Middle frontal gyrus (tissue), 1 donor: Measurements from ENCODE around the gene CHTF18.
"Not testable (repeated sequence)": the region's sequence is repeated elsewhere in the genome, so short reads cannot be mapped to it uniquely, and the experiment has no call there.

Experiments
- DNase-seq: peaks from one replicate; pipeline ENCODE4 v3.0.0-alpha.2; 2015; ENCODE audit warnings: low spot score; ENCODE audit errors: extremely low spot score

CHTF18 gene

DNA sequence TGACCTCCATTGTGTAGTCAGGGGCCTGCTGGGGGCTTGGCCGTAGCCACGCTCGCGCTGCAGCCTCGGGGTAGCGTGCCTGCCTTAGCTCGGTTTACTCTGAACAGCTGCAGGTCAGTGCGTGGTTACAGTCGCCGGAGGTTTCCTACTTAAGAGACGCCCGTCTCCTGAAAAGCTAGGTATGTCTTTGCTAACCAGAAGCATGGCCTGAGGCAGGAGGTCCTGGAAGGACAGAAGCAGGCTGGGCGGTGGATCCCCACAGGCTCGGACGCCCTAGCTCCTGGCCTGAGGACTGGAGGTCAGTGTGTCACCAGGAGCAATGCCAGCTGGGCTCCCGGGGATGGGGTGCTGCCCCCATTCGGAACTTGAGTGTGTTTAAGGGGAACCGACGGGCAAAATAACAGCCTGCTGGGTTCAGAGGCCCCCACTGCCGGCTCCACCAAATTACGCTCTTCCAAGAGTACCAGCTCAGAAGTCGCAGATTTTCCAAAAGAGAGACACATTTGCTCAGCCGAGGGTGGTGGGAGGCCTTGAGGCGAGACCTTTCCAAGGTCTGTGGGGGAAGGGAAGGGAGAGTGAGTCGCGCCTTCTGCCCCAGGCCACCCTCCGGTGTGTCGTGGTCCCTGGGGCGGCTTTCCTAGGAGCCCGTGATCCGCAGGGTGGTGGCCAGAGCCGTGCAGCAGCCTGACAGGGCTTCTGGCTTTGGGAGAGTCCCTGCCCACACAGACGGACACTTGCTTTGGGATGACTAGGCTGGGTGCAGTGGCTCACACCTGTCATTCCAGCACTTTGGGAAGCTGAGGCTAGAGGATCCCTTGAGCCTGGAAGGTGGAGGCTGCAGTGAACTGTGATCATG lies 16.0 kb downstream of the CHTF18 start:
- no peak for DNase-seq

GRCh38 chr16:805474-805873 lies 17.1 kb downstream of the CHTF18 start:
- DNase-seq, result no peak

GRCh38 chr16:807347-808084 lies 19.1 kb downstream of the CHTF18 start:
- peak; percentile 82 for DNase-seq

- no peak for DNase-seq
Observed at GRCh38 chr16:808085-808386, 19.6 kb downstream of the CHTF18 start.

DNA sequence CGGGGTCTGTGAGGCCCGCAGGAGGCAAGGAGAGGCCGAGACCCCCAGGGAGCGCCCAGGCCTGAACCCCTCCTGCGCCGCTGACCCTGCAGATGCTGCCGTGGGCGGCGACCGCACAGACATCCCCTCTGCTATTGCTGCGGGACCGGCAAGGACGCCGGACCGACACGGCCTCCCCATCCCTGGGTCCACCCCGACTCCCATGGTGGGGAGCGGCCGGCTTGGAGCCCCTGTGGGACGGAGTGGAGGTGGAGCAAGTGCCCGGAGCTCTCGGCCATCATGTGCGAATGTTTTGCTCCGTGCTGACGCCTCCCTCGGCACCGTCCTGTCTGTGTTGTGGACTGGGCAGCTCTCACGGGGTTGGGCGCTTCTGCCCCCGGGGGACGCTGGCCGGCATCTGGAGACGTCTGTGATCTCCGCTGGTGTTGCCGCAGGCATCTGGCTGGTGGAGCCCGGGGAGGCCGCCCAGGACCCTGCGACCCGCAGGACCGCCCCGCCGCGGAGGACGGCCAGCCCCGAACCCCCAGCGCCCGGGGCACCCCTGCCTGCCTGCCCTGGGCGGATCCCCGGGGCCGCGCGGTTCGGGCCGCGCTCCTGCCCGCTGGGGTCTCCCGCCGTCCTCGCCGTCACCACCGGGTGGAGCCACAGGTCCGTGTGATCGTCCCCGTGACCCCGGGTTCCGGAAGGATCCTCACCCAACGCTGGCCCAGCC lies 24.9 kb downstream of the CHTF18 start:
- peak; percentile 20 for DNase-seq

- DNase-seq, result no peak
Observed at GRCh38 chr16:813916-814412, 25.5 kb downstream of the CHTF18 start.

DNA sequence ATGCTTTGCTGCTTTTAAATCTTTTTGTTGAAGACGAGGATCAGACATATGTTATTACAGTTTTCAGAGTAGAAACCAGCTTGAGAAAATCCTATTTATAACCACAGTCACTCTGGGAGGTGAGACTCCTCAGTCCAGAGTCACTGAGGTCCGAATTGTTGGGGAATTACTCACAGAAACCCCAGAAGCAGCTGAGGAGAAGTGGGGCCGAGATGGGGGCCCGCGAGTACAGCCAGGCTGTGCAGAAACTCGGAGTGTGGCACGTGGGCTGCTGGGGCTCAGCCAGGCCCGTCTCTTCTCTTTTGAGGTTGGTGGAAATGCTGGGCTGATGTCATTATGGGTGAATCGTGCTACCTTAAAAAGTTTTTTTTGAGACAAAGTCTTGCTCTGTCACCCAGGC lies 26.6 kb downstream of the CHTF18 start:
- DNase-seq, result no peak

GRCh38 chr16:815861-816260 lies 27.4 kb downstream of the CHTF18 start:
- no peak for DNase-seq

- no peak for DNase-seq
Observed at GRCh38 chr16:817001-817906, 28.8 kb downstream of the CHTF18 start.

DNA sequence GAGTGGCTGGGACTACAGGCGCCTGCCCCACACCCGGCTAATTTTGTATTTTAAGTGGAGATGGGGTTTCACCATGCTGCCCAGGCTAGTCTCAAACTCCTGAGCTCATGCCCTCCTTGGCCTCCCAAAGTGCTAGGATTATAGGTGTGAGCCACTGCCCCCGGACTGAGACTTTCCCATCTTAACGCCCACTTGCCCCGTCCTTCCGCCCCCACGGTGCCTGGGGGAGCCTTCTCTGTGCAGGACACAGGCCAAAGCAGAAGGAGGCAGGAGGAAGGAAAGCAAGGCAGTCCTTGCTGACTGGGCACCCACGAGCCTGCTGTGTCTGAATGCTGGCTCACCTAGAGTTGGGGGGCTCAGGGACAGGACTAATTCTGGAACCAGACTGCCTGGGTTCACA lies 29.7 kb downstream of the CHTF18 start:
- DNase-seq, result no peak

DNA sequence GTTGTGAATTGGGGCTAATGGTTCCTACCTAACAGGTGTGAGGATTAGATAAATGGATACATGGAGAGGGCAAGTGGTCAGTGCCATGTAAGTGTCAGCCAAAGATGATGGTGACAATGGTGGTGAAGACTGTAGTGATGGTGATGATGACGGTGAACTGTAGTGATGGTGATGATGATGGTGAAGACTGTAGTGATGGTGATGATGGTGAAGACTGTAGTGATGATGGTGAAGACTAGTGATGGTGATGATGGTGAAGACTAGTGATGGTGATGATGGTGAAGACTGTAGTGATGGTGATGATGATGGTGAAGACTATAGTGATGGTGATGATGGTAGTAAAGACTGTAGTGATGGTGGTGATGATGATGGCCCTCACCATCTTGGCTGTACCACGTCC lies 30.2 kb downstream of the CHTF18 start:
- DNase-seq, result no peak

GRCh38 chr16:819336-820043 lies 31.1 kb downstream of the CHTF18 start:
- no peak for DNase-seq

DNA sequence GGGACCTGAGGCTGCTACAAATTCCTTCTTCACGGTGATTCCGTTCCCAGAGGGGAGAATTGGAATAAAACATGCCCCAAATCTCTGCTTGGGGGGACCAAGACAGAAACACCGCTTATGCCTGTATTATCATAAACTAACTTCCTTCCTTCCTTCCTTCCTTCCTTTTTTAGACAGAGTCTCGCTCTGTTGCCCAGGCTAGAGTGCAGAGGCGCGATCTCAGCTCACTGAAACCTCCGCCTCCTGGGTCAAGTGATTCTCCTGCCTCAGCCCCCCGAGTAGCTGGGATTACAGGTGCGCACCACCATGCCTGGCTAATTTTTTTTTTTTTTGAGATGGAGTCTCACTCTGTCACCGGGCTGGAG lies 31.6 kb downstream of the CHTF18 start:
- DNase-seq, result not testable (repeated sequence)

DNA sequence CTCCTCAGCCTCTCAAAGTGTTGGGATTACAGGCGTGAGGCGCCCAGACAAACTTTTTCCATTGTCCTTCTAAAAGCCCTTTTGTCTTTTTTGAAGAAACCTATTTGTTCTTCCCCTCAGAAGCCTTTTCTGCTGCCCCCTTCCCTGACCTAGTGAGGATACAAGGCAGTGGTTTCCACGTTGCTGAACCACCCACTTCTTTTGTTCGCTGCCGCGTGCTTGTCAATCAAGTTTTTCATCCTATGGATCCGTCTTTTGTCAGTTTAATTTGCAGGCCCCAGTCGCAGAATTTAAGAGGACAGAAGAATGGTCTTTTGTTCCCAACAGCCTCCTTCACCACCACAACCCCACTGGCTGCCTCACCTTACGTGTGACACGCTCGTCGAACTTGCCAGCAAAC lies 32.3 kb downstream of the CHTF18 start:
- DNase-seq, result no peak

- no peak for DNase-seq
Observed at GRCh38 chr16:821751-822150, 33.3 kb downstream of the CHTF18 start.

DNA sequence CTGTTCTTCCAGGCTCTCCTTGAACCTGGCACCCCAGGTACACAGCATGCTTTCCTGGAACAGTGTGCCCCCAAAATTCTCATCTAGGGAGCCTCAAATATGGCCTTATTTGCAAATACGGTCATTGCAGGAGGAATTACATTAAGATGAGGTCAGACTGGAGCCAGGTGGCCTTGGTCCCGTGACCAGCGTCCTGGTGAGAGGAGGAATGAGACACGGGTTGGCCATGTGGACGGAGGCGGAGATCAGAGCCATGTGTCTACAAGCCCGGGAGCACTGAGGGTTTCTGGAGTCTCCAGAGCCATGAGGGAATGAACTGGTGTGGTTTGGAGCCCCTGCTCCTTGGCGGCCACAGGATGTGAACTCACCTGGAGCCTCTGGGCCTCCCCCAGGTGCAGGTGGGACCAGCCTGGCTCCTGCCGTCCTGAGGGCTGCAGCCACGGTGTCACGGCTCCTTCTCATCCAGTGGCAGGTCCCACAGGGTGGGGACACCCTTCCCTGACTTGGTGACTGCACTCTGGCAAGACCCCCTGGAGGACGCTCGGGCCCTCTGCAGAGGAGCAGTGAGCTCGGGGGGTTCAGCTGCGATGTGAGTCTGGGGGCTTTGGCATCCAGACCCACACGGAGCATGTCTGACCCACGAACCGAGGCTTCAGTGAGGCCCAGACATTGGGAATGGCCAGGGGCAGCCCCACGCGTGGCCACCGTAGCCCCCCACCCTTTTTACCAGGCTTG lies 33.9 kb downstream of the CHTF18 start:
- no peak for DNase-seq

- no peak for DNase-seq
Observed at GRCh38 chr16:822909-823297, 34.5 kb downstream of the CHTF18 start.

- DNase-seq, result no peak
Observed at GRCh38 chr16:824194-824593, 35.8 kb downstream of the CHTF18 start.

DNA sequence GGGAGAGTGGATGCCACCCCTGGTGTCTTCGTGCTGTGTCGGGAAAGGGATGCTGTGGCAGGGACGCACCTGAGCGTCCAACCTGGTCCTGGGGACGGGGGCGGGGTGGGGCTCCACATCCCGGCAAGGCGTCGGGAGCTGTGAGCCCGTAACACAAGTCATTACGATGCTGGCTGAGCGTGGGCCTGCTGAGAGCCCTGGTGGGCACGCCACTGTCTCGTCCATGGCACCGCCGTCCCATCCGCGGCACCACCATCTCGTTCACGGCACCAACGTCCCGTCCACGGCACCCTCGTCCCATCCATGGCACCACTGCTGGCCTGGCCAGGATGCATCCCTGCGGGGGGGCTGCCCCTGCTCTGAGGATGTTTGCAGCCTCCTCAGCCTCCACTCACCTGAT lies 36.2 kb downstream of the CHTF18 start:
- no peak for DNase-seq
